ENCODE results near the gene TUBGCP6. TPM values are rescaled to one million over a fixed set of nuclear protein-coding genes. Genes with fewer than 3 reads are reported as not detected.

TUBGCP6 gene
- total and polyA plus RNA-seq, 10 of the 15 experiments (the other 5 are each of a cell fraction or from before 2014, with no cell fraction given) = 0.74 to 41.4 (median 19.4) TPM

GRCh38 chr22:50183141-50183971, 61.5 kb downstream of the TUBGCP6 start:
- Histone ChIP-seq H3K9ac (ENCODE audit: control insufficient read depth, insufficient read depth, low read length) (no peak overlapping the region), H3K27ac (ENCODE audit: control insufficient read depth, insufficient read depth) (no peak overlapping the region), H3K4me3 (no peak overlapping the region), H3K27me3 (replicated peaks in 1 of 2; ENCODE audit: control insufficient read depth in 2 of 2, insufficient read depth in 2 of 2, low read length in 1 of 2) (no peaks in the 10 kb centered on the region), H3K36me3 (ENCODE audit: control insufficient read depth in 2 of 2, insufficient read depth in 2 of 2, low read length in 1 of 2) (no peaks in the 10 kb centered on the region; a peak in 1 of 4 replicates), H4K20me1 (ENCODE audit: control insufficient read depth, insufficient read depth) (no peaks in the 10 kb centered on the region), H3K4me2 (ENCODE audit: control insufficient read depth, insufficient read depth) (no peak overlapping the region), H3K79me2 (ENCODE audit: control insufficient read depth, insufficient read depth, low read length) (peaks cover 25% of the 10 kb centered on the region), H2AFZ (ENCODE audit: control insufficient read depth, low read depth, low read length) (no peak overlapping the region), H3K4me1 (ENCODE audit: control insufficient read depth, insufficient read depth, low read length) (peaks cover 16% of the 10 kb centered on the region), H3K9me3 (replicated peaks; ENCODE audit: control insufficient read depth, insufficient read depth, low read length) (no peaks in the 10 kb centered on the region)
- WGBS (ENCODE audit: insufficient coverage, insufficient replicate concordance, low lambda C conversion rate, missing lambda C conversion rate) = 84% methylated on average over 19 of the region's 19 CpGs
- no TSS peak for BruUV-seq (replicated peaks)
- TF ChIP-seq, protein P1, sequence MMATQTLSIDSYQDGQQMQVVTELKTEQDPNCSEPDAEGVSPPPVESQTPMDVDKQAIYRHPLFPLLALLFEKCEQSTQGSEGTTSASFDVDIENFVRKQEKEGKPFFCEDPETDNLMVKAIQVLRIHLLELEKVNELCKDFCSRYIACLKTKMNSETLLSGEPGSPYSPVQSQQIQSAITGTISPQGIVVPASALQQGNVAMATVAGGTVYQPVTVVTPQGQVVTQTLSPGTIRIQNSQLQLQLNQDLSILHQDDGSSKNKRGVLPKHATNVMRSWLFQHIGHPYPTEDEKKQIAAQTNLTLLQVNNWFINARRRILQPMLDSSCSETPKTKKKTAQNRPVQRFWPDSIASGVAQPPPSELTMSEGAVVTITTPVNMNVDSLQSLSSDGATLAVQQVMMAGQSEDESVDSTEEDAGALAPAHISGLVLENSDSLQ (IDR thresholded peaks at IDR 0.05) = no peak
- TF ChIP-seq EGR1 (IDR thresholded peaks at IDR 0.05; ENCODE audit: borderline replicate concordance in 1 of 2, low read depth in 2 of 2, low read length in 2 of 2) (no peak), KLF5 (IDR thresholded peaks at IDR 0.05; ENCODE audit: partially characterized antibody) (no peak), NFYB (IDR thresholded peaks at IDR 0.05; ENCODE audit: insufficient read depth, low read depth, low read length) (no peak), CHD4 (IDR thresholded peaks at IDR 0.05) (no peak)
- ChIA-PET SMC1A (ENCODE audit: uncharacterized antibody, unreplicated experiment) (no interaction called here), POLR2A (no interaction called here), RAD21 (ENCODE audit: unreplicated experiment) (no interaction called here), CTCF (no interaction called here)
- FAIRE-seq (no peak), ATAC-seq (no peak), DNase-seq (ENCODE audit: low read depth, low spot score) (no peak)
- in situ Hi-C loops (cut with MboI) (no loop called here), intact Hi-C loops (cut with micrococcal nuclease; ENCODE audit: unreplicated experiment) (no loop called here)
